Activated T-cell treated with anti-CD3 and anti-CD28 coated beads, Interleukin-2, amount 50 U/mL, for 1 hour (primary cell): ENCODE results near the gene AHCYL2.
"Not testable (repeated sequence)": the region's sequence is repeated elsewhere in the genome, so short reads cannot be mapped to it uniquely, and the experiment has no call there.

Experiments used
- DNase-seq: peaks from one replicate; pipeline ENCODE4 v3.0.0-alpha.2; 2020

Gene AHCYL2

DNA sequence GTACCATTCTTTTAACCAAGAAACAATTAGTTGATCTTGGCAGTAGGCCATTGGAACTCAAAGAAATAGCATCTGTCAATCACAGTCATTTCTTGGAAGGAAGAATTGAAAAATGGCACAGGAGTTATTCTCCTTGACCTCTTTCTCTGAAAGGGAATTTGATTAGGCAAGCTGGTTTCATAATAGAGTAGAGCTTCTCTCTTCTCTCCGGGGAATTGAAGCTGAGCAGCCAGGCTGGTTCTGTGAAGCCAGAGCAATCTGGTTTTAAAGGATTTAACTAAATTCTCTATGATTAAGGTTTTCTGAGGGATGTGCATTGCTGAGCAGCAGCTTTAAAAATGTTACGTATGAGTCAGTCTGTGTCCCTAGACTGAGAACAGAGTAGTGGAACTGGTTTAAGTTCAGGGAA is 70.2 kb downstream of the AHCYL2 start:
- DNase-seq = no peak

DNA sequence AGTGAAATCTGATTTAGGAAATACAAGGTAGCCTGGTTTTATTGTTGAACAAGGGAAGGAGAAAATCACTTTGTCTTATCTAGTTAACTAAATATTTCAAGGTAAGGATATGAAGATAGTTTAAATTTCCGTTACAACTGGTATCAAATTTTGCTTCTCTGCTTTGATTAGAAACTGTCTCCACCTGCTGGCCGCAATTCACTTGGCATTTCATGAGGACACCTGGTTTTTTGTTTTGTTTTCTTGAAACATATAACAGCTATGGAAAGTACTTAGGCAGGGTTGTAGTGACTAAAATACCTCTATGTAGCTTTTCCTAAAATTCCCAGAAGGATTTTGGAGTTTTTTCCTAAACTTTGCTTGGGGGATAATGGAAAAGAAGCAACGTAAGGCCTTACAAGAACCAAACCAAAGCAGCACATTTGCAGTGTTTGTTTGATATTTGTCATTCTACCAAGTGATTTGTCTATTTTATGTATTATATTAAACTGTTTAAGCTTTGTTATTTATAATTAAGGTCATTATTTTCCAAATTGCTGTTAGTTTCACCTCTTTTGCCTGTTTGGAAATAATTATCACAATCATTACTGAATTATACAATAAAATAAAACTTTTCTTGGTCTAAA is 73.6 kb downstream of the AHCYL2 start:
- peak; percentile 50 for DNase-seq

DNA sequence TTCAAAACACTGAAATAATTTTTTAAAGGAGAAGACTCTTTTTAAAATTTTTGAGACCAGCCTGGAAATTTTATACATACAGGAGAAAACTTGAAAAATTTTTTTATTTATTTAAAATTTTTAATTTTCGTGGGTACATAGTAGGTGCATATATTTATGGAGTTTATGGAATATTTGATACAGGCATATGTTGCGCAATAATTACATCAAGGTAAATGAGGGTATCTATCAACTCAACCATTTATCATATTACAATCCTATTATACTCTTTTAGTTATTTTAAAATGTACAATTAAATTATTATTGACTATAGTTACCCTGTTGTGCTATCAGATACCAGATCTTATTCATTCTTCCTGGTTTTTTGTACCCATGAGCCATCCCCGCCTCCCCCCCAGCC is 75.1 kb downstream of the AHCYL2 start:
- DNase-seq = no peak

DNA sequence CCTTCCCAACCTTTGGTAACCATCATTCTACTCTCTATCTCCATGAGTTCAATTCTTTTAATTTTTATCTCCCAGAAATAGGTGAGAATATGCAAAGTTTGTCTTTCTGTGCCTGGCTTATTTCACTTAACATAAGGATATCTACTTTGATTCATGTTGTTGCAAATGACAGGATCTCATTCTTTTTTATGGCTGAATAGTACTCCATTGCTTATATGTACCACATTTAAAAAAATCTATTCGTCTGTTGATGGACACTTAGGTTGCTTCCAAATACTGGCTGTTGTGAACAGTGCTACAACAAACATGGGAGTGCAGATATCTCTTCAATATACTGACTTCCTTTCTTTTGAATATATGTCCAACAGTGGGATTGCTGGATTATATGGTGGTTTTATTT is 75.5 kb downstream of the AHCYL2 start:
- not testable (repeated sequence) for DNase-seq

DNA sequence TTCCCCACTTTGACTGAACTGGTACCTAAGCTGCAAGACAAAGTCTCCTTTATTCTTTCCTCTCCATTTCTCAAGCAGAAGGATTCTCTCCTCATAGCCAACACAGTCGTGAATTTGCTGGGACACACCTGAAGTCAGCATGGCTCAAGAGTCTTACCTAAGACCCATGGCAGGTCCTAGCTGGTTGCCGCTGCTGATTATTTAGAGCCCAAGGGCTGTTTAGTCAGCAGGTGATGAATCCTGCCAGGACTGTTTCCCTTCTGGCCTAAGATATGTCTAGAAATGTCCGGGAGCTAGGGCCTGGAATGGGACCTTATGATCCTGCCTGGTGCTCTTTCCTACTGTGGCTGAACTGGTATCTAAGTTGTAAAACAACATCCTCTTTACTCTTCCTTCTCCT is 82.8 kb downstream of the AHCYL2 start:
- DNase-seq = no peak

DNA sequence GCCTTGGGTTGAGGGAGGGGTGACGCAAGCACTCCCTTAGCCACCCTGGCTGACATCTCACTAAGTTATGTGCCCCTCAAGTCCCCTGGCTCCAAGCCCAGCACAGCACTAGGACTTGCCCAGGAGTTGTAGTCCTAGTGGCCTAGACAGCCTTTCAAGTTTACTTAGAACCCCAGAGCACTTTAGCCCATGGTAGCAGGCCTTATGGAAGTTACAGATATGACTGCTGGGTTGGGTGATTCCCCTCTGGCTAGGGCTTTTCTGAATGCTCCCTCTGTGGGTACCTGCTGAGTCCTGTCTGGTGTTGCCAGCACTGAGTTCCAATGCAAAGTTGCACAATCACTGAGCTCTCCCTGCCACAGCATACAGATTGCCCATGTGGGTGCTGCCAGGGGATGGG is 83.2 kb downstream of the AHCYL2 start:
- DNase-seq = no peak

DNA sequence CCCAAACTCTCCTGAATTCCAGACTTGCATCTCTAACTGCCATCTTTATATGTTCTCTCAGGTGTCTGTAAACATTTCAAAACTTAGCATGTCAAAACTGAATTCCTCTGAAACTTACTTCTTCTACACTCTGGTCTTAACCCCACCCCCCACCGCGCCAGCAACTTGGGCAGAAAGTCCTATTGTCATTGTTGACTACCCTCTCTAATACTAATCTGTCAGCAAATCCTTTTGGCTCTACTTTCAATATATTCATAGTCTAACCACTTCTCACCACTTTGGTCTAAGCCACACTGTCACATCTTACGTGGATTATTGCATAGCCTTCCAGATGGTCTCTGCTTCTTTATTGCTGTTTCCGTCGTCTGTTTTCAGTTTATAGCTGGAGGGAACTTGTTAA is 86.6 kb downstream of the AHCYL2 start:
- DNase-seq = no peak

DNA sequence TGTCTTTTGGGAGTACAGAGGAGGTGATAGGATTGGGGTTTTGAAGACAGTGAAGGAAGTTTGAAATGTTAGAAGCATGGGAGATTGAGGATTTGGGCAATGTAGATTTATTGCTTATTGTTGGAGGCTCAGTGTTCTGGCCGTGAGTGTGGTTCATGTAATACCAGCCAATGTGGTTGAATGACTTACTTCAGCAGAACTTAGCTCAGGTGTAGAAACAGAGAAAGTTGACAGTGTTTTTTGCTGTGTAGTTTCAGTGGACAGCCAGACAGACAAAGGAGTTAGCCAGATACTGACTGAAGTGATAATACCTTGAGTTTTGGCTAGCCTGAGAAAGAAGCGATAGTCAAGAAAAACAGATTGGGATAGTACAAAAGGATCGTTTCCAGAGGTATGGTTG is 88.5 kb downstream of the AHCYL2 start:
- no peak for DNase-seq

DNA sequence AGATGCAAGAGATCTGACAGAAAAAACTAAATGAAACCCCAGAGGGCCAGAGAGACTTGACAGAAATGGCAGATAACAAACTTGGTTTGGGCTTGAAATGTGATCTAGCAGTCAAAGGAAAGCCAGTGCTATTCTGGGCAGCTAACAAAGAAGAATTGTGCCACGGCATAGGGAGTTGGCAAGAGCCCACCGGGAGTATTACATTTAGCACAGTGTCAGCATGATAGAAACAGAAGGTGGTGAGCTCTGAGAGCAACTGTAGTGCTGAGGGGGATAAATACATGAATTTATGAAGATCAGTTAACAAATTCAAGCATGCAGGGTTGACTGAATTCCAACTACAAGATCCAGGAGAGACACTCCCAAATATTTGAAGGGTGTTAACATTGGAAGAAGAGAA is 91.1 kb downstream of the AHCYL2 start:
- DNase-seq = no peak

DNA sequence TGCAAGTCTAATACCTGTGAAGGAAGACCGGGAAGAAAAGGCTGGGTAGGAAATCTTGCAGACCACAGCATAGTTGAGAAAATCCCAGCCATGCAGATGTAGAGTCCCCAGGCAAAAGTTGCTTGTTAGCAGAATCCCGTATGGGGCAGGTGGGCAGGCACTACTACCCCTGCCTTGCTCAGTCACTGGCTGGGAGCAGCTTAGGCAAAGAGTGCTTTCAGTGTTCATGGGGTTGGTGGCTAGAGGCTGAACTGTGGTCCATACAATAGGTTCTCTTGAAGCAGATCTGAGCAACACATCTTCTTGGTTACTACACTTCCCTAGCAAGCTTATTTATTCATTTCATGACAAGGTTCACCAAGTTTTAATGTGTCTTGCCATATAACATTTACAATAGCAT is 92.6 kb downstream of the AHCYL2 start:
- DNase-seq = no peak

DNA sequence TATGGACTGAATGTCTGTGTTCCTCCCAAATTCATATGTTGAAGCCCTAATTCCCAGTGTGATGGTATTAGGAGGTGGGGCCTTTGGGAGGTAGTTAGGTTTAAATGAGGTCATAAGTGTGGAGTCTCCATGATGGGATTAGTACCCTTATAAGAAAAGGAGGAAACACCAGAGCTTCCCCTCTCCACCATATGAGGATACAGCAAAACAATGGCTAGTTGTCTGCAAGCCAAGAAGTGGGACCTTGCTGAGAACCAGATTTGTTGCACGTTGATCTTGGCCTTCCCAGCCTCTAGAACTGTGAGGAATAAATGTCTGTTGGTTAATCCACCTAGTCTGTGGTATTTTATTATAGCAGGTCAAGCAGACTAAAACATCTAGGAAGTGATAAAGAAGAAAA is 102.2 kb downstream of the AHCYL2 start:
- no peak for DNase-seq

DNA sequence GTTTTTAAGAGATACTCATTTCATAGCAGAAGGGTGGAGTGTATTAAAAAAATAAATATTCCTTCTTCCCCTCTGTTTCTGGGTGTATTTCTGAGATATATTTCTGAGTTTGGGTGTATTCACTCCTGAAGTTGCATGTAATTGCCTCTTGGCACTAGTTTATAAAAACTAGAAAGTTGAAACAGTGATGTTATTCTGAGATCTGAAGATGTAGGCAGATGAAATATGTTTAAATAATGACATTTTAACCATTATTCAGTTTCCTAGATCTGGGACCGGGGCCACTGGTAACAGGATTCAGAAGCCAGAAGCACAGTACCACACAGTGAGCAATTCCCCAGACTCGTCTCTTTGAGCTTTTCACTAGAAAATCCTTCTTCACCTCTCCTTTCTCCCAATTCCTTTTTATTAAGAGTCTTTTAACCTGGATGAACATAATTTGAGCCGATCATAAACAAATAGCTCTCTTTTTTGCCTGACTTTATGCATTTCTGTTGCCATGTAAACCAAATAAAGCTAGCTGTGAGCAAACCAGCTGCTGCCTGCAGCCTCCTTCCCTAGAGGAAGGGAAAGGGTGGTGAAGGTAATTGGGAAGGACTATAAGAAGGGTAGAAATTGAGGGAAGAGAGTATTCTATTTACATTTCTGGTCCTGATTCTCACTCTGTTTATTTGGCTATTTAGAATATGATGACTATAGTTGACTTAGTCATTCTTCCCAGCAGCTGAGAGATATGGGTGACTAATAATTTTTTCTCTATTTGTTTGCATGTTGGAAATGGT is 107.6 kb downstream of the AHCYL2 start:
- no peak for DNase-seq

DNA sequence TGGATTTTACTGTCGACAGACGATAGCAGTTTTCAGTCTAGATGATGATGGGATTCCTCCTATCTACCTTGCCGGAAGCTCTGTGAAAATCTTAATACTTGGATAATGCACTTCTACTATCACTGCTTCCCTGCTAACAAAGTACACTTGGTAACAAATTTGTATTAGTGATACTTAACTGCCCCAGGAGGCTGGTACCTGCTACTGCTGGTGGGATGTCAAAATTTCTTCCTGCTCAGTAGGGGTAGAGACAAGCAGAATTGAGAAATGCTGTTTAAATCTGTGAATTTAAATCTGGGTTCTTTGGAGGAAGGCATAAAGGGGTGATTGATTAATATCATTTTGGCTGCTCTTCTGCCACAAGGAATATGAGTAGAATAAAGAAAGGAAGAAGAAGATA is 109.6 kb downstream of the AHCYL2 start:
- DNase-seq = no peak

DNA sequence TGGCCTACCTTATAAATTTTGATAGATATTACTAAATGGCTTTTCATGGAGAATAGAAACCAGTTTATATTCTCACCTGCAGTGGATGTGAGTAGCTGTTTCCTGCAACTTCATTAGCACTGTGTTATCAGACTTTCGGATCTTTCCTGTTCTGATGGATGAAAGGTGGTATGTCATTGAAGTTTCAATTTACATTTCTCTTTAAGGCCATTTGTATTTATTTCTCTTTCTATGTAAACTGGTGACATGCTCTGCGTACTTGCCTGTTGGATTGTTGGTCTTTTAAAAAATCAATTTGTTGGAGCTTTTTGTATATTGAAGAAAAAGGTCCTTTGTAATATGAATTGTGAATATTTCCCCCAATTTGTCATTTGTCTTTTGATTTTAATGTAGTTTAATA is 113.6 kb downstream of the AHCYL2 start:
- DNase-seq = no peak

DNA sequence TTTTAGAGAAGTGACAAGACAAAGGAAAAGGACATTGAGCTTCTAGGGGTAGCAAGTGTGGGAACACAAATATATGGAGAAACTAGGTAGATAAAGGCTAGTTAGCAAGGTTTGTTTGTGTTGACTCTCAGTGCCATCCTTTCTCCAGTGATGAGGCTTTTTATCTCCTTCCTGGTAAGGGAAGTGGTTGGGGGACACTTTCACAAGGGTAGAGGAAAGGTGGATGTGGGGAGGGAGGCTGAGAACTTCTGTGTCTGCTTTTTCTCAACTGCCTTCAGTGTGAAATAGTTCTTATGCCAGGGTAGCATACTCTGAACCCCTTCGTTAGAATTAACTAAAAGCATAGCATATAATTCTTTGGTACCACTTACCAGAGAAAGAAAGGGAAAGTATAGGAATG is 116.4 kb downstream of the AHCYL2 start:
- DNase-seq = no peak

DNA sequence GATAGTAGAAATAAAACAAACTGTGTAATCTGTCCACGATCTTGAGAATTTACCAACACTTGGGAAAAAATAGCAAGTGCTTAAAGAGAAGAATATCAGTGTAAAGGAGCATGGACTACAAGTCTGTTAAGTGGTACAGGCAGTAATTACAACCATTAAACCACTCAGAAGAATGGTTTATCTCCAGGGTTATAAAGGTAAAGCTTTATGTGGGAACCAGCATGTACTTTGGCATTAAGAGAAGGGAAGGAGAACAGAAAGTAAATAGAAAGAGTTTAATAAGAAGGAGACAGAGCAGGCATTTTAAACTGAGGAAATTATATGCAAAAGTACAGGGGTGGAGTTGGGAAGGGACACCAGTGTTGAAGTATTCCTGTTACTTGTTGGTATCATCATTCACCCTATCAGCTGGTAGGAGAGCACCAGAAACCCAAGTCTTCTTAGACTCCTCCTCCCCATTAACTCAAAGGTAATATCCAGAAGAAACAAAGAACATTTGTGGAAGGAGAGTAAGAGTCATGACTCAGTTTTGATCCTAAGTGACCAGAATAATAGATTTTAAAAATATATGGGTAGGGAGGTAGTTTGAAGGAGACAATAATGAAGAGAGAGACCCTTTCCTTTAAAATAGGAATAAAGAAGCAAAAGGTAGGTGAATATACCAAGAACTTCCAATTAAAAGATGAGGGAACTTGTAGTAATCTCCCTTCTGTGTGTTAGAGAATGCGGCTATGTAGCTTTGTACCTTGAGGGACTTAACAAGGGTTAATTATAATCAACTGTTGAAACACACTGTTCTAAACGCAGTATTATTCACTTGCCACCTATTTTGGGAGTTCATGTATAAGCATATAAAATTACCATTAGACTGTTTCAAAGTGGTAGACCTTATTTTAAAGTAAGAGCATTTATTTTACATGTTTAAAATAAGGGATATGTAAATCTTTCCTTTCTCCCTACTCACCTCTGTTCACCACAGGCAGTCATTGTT is 117.3 kb downstream of the AHCYL2 start:
- no peak for DNase-seq

DNA sequence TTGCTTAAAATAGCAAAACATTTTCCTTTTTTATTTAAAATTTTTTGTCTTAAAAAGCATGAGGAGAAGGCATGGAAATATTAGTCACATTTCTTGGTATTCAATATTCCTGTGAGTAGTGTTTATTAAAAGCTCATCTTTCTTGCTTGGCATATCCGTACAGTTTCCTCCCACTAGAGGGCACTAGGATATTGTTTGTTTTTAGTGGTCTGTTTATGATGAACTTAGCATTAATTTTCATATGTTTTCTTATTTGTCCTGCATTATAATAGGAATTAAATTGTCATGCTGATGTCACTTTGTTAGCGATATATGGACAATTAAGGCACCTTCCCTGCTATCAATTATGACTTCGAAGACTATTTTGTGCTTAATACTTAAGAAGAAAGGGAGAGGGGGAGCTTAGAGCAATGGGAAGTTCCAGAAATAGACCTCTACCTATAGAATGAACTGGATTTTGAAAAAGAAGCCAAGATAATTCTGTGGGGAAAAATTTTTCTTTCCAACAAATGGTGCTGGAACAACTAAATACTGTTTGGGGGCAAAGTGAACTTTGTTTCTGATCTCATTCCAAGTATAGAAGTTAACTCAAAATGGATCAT is 118.4 kb downstream of the AHCYL2 start:
- no peak for DNase-seq

DNA sequence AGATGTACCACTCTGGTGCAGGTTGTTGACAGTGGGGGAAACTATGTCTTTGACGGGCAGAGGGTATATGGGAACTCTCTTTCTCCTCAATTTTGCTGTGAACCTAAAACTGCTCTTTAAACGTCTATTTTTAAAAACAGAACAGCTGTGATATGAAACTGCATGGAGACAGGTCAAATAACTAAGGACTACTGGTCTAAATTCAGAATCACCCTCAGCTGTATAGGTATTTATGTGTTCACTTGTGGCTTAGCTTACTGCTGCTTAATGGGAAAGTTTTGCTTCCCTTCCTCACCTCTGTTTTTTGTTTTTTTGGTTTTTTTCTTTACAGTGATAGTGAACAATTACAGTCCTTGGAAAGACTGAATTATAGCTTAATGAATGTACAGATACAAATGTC is 122.5 kb downstream of the AHCYL2 start:
- DNase-seq = no peak

DNA sequence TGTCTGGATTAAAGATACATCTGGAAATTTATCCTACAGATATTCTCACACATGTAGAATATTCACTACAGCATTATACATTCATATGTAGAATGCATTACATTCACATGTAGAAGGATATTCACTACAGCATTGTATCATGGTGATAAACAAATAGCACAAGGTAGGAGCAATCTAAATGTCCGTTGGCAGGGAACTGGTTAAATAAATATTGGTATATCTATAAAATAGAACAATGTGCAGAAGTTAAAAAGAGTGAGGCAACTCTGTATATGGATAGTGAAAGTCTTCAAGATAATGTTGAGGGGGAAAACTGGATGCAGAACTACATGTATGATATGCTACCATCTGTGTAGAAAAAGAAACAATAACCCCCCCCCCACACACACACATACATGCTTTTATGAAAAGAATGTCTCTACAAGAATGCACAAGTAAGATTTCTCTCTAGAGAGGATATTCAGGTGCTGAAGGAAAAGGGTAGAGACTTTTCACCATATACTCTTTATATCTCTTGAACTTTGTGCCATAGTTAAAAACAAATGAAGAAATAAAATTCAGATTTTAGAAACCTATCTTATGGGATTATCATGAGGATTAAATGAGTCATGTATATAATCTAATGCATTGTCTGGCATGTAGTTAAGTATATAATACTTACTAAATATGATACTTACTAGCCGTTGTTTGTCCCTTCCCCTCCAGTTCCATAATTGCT is 123.4 kb downstream of the AHCYL2 start:
- no peak for DNase-seq

DNA sequence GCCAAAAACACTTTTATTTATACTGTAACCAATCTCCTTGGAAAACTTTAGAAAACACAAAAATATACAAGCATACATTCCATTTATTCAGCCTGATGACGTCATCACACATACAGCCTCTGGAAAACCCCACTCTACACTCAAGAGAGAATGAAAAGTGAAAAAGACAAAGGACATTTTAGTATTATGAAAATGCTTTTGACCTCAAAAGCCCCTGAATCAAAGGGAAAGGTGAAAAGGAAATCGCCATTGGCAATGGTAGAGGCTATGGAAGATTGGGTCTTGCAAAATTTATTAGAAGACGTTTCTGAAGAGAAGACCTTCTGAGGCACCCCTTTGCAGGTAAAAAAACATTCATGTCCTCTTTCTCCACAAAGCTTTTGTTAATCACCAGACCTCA is 126.5 kb downstream of the AHCYL2 start:
- no peak for DNase-seq

DNA sequence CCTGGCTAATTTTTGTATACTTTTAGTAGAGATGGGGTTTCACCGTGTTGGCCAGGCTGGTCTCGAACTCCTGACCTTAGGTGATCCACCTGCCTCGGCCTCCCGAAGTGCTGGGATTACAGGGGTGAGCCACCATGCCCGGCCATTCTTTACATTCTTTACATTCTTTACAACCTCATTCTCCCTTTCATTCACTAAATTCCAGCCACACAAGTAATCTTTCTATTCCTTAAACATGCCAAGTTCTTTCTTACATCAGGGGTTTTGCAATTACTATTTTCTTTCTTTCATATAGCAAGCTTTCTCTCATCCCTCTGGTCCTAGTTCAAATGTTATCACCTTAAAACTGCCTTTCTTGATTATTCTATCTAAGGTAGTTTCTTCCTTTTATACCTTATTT is 128.3 kb downstream of the AHCYL2 start:
- not testable (repeated sequence) for DNase-seq

DNA sequence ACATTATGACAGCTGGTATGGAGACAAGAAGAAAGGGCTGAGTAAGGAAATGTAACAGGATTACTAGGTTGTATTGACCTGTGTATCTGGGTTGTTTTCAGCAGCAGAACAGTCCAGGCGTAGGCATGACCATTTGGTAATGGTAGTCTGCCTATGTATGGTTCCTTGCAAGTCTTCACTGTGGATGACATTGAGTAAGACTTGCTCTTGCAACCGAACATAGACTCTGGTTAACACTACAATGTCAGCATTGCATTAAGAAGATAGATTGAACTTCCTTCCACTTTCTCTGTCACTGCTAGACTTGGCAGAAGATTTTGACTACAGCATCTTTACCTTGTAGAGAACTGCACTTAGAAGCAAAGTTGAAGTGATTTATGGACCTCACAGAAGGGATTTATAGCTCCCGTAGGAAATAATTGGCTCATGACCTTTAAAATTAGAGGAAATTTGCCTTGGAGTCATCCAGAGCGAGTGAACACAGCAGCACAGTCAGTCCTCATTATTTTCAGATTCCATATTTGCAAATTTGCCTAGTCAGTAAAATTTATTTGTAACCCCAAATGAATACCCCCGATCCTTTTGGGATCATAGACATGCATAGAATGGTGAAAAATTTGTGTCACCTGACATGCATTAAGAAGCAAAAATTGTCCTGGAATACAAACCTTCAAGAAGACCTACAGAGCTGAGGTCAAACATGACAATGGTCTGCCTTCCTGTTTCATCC is 129.8 kb downstream of the AHCYL2 start:
- no peak for DNase-seq
